ENCODE data around the gene MARK3. TPM values are rescaled to one million over a fixed set of nuclear protein-coding genes. Genes with fewer than 3 reads are reported as not detected.
A peak's percentile ranks its signal among the peaks of the same experiment; 100 is the strongest.

The MARK3 gene
- total and polyA plus RNA-seq, 10 of the 15 experiments (the other 5 are each of a cell fraction or from before 2014, with no cell fraction given), result 10.7 to 75.1 (median 41.4) TPM

DNA sequence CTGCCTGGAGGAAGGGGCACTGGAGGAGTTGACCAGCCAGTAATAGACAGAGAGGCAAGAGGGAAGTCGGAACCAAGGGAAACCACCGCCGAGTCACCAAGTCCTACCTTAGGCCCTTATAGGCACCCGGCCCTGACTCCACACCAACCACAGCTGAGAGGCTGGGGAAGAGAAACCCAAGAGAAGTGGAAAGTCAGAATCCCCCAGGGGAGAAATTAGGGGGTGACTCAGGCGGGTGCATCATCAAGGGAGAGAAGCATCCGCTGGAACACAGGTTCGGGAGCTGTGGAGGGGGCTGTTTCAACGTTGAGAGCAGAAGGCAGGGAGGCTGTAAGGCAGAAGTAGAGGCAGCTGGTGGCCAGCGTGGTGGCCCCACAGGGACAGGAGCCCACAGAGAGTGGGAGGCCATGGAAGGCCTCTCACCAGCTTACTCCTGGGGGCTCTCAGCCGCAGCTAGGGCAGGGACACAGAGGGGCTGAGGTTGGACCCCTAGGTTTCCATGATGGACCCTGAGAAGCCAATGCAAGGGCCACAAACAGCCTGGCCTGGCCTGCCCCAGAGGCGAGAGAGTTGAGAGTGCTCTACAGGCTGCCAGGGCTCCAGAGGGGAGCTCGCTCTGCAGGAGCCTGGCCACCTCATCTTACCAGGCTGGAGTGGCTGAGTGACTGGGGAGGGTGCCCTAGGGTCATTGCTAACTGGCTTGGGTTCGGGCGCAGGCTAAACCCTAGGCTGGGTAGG lies 142.4 kb downstream of the MARK3 start (continued):
- peak; percentile 82 for TF ChIP-seq SPI1 (IDR thresholded peaks at IDR 0.05; ENCODE audit: borderline replicate concordance, insufficient read depth, low read depth, low read length)
- peak; percentile 72 for TF ChIP-seq MTA2 (IDR thresholded peaks at IDR 0.05; ENCODE audit: low read depth)
- TF ChIP-seq MXI1 (IDR thresholded peaks at IDR 0.05; ENCODE audit: low read depth, low read length), result peak; percentile 53; the same call in 1 of the 2 replicates
- TF ChIP-seq NFYB (IDR thresholded peaks at IDR 0.05; ENCODE audit: insufficient read depth, low read depth, low read length), result peak; percentile 52; the same call in 1 of the 2 replicates
- 0 out of 2 replicates have a peak, but pooled peaks have one; percentile 31 for TF ChIP-seq TCF12 (IDR thresholded peaks at IDR 0.05; ENCODE audit: low read depth, low read length)
- TF ChIP-seq NBN (IDR thresholded peaks at IDR 0.05), result peak; percentile 77; the same call in 1 of the 2 replicates
- TF ChIP-seq, protein P1, sequence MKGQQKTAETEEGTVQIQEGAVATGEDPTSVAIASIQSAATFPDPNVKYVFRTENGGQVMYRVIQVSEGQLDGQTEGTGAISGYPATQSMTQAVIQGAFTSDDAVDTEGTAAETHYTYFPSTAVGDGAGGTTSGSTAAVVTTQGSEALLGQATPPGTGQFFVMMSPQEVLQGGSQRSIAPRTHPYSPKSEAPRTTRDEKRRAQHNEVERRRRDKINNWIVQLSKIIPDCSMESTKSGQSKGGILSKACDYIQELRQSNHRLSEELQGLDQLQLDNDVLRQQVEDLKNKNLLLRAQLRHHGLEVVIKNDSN (IDR thresholded peaks at IDR 0.05; ENCODE audit: borderline replicate concordance, extremely low read length, insufficient read depth, low read depth, low read length), result no peak
- 0 out of 2 replicates have a peak, but pooled peaks have one; percentile 28 for TF ChIP-seq CHD2 (IDR thresholded peaks at IDR 0.05; ENCODE audit: borderline replicate concordance, low read depth, low read length)
- TF ChIP-seq NFXL1 (IDR thresholded peaks at IDR 0.05; ENCODE audit: borderline replicate concordance), result no peak
- TF ChIP-seq, protein P2, sequence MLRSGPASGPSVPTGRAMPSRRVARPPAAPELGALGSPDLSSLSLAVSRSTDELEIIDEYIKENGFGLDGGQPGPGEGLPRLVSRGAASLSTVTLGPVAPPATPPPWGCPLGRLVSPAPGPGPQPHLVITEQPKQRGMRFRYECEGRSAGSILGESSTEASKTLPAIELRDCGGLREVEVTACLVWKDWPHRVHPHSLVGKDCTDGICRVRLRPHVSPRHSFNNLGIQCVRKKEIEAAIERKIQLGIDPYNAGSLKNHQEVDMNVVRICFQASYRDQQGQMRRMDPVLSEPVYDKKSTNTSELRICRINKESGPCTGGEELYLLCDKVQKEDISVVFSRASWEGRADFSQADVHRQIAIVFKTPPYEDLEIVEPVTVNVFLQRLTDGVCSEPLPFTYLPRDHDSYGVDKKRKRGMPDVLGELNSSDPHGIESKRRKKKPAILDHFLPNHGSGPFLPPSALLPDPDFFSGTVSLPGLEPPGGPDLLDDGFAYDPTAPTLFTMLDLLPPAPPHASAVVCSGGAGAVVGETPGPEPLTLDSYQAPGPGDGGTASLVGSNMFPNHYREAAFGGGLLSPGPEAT (IDR thresholded peaks at IDR 0.05; ENCODE audit: low read depth), result peak; percentile 79
- TF ChIP-seq, protein P3, sequence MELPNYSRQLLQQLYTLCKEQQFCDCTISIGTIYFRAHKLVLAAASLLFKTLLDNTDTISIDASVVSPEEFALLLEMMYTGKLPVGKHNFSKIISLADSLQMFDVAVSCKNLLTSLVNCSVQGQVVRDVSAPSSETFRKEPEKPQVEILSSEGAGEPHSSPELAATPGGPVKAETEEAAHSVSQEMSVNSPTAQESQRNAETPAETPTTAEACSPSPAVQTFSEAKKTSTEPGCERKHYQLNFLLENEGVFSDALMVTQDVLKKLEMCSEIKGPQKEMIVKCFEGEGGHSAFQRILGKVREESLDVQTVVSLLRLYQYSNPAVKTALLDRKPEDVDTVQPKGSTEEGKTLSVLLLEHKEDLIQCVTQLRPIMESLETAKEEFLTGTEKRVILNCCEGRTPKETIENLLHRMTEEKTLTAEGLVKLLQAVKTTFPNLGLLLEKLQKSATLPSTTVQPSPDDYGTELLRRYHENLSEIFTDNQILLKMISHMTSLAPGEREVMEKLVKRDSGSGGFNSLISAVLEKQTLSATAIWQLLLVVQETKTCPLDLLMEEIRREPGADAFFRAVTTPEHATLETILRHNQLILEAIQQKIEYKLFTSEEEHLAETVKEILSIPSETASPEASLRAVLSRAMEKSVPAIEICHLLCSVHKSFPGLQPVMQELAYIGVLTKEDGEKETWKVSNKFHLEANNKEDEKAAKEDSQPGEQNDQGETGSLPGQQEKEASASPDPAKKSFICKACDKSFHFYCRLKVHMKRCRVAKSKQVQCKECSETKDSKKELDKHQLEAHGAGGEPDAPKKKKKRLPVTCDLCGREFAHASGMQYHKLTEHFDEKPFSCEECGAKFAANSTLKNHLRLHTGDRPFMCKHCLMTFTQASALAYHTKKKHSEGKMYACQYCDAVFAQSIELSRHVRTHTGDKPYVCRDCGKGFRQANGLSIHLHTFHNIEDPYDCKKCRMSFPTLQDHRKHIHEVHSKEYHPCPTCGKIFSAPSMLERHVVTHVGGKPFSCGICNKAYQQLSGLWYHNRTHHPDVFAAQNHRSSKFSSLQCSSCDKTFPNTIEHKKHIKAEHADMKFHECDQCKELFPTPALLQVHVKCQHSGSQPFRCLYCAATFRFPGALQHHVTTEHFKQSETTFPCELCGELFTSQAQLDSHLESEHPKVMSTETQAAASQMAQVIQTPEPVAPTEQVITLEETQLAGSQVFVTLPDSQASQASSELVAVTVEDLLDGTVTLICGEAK (IDR thresholded peaks at IDR 0.05; ENCODE audit: borderline replicate concordance), result no peak
- TF ChIP-seq RELA (IDR thresholded peaks at IDR 0.05; ENCODE audit: borderline replicate concordance, partially characterized antibody), result peak; percentile 31
- TF ChIP-seq, protein P4, sequence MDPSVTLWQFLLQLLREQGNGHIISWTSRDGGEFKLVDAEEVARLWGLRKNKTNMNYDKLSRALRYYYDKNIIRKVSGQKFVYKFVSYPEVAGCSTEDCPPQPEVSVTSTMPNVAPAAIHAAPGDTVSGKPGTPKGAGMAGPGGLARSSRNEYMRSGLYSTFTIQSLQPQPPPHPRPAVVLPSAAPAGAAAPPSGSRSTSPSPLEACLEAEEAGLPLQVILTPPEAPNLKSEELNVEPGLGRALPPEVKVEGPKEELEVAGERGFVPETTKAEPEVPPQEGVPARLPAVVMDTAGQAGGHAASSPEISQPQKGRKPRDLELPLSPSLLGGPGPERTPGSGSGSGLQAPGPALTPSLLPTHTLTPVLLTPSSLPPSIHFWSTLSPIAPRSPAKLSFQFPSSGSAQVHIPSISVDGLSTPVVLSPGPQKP (IDR thresholded peaks at IDR 0.05; ENCODE audit: low read depth, low read length), result no peak
- 0 out of 2 replicates have a peak, but pooled peaks have one; percentile 59 for TF ChIP-seq CREB1 (IDR thresholded peaks at IDR 0.05; ENCODE audit: low read depth)

All from GM12878 (cell line).